K562 (cell line): ENCODE data around the gene NDUFA13.

Experiments used
- BRF1 ChIP-seq: IDR thresholded peaks from 3 replicates; pipeline ENCODE4 v1.6.1; 2011; ENCODE audit warnings: borderline replicate concordance, mild to moderate bottlenecking; ENCODE audit not compliant: insufficient read length; ENCODE audit errors: extremely low read depth
- ETV5 ChIP-seq: sonication (generic); formaldehyde crosslinking; IDR thresholded peaks from 2 replicates; pipeline ENCODE4 v1.4.0; 2020; ENCODE audit warnings: low read depth, mild to moderate bottlenecking, missing genetic modification reagents
- KDM1A ChIP-seq, 2 experiments: fragments of 450-650 bp; IDR thresholded peaks; 2 replicates each; pipeline ENCODE4 v1.6.1; 2016; ENCODE audit warnings: mild to moderate bottlenecking in 2 of 2
- RAD51 ChIP-seq: fragments of 450-650 bp; IDR thresholded peaks from 2 replicates; pipeline ENCODE4 v1.7.1; 2016; ENCODE audit warnings: low read depth, mild to moderate bottlenecking, borderline replicate concordance
- REST ChIP-seq, 2 experiments: fragments of 450-650 bp; formaldehyde crosslinking in 1 of 2; IDR thresholded peaks; 2 replicates each; pipeline versions ENCODE4 v1.4.0 to v1.6.1; 2014 to 2020; ENCODE audit warnings: mild to moderate bottlenecking in 2 of 2, borderline replicate concordance in 1 of 2, low read depth in 1 of 2
- ZNF24 ChIP-seq: fragments of 450-650 bp; IDR thresholded peaks from 2 replicates; pipeline ENCODE4 v1.6.1; 2016
- ZNF764 ChIP-seq: fragments of 250-450 bp; sonication (Bioruptor Pico); IDR thresholded peaks from 2 replicates; pipeline ENCODE4 v1.4.0; 2020; ENCODE audit warnings: low read depth, mild to moderate bottlenecking, moderate library complexity

GRCh38 chr19:19558055-19558454, 42.0 kb downstream of the NDUFA13 start:
- TF ChIP-seq REST (IDR thresholded peaks at IDR 0.05; ENCODE audit: borderline replicate concordance) (no peak), REST (CRISPR knock-in tag; IDR thresholded peaks at IDR 0.05; ENCODE audit: low read depth) (no peak), ETV5 (CRISPR knock-in tag) (no peak), KDM1A (IDR thresholded peaks at IDR 0.05) (no peak), ZNF764 (no peak), RAD51 (no peak), BRF1 (no peak), ZNF24 (no peak)
